Tibial nerve (tissue), 4 donors: ENCODE results near the gene ENTR1. TPM values are rescaled to one million over a fixed set of nuclear protein-coding genes. Genes with fewer than 3 reads are reported as not detected.

Experiments
- DNase-seq, 2 donors: peaks; one replicate each; pipeline ENCODE4 v3.0.0-alpha.2; 2019; ENCODE audit warnings: low spot score in 2 of 2
- H3K27ac ChIP-seq, 4 donors: fragments of 200-600 bp; sonication (generic) in 3 of 4; one replicate each; pipeline ENCODE4 v1.5.1; 2017 to 2019; ENCODE audit warnings: mild to moderate bottlenecking in 1 of 4
- H3K27me3 ChIP-seq, 2 donors: fragments of 200-600 bp; sonication (generic) in 1 of 2; one replicate each; pipeline versions ENCODE4 v1.5.1 to v1.6.0; 2017 to 2019
- H3K36me3 ChIP-seq, 3 donors: fragments of 200-600 bp; sonication (generic); one replicate each; pipeline ENCODE4 v1.5.1; 2018 to 2019
- H3K4me1 ChIP-seq, 4 donors: fragments of 200-600 bp; sonication (generic) in 3 of 4; one replicate each; pipeline ENCODE4 v1.5.1; 2017 to 2019
- H3K4me3 ChIP-seq, 4 donors: fragments of 200-600 bp; sonication (generic) in 3 of 4; one replicate each; pipeline ENCODE4 v1.5.1; 2017 to 2019; ENCODE audit warnings: mild to moderate bottlenecking in 1 of 4, moderate library complexity in 1 of 4
- H3K9me3 ChIP-seq, 4 donors: fragments of 200-600 bp; sonication (generic) in 3 of 4; one replicate each; pipeline ENCODE4 v1.5.1; 2017 to 2019
- CTCF ChIP-seq, 5 experiments: fragments of 200-600 bp in 3 of 5; fragments of 450-650 bp in 2 of 5; sonication (generic) in 3 of 5; IDR thresholded peaks; one replicate each; pipeline ENCODE4 v1.5.1; 2016 to 2019; ENCODE audit warnings: antibody characterized with exemption in 5 of 5, mild to moderate bottlenecking in 3 of 5, moderate library complexity in 2 of 5
- EP300 ChIP-seq, 2 donors: sonication (generic); formaldehyde crosslinking; IDR thresholded peaks; one replicate each; pipeline ENCODE4 v1.6.1; 2017; ENCODE audit warnings: antibody characterized with exemption in 2 of 2, mild to moderate bottlenecking in 1 of 2
- POLR2A ChIP-seq, 2 donors: fragments of 450-650 bp; IDR thresholded peaks; one replicate each; pipeline ENCODE4 v1.6.1; 2017; ENCODE audit warnings: antibody characterized with exemption in 2 of 2, mild to moderate bottlenecking in 2 of 2, moderate library complexity in 2 of 2
- WGBS, 2 donors: methylation state at CpG; one replicate each; pipeline ENCODE4 v1.1.5; 2018; 5-methylcytosine and 5-hydroxymethylcytosine counted together
- total RNA-seq, 4 donors: library from RNA; depleted of rRNA; stranded (reverse); fragments of >200 nt; gene quantifications; one replicate each; pipeline ENCODE4 v1.1.0, GENCODE V29; 2016

The ENTR1 gene
- total RNA-seq, 4 donors from 2014 or later: 52.6 to 101 (median 70.9) TPM

GRCh38 chr9:136422876-136423275, 12.5 kb upstream of the ENTR1 start:
- Histone ChIP-seq H3K4me1 (no peaks in the 10 kb centered on the region), H3K36me3 (peaks cover 4 to 95% (median 39%) of the 10 kb centered on the region in 3 donors)
- 91 to 97% methylated on average over 25 to 26 of the region's 26 CpGs for WGBS, 2 donors

GRCh38 chr9:136421791-136422190, 11.4 kb upstream of the ENTR1 start:
- no peak overlapping the region for H3K4me3 ChIP-seq
- WGBS, 2 donors: 88 to 91% methylated on average over 6 to 13 of the region's 21 CpGs
- no peak for TF ChIP-seq EP300 (IDR thresholded peaks at IDR 0.05)
- TF ChIP-seq POLR2A (IDR thresholded peaks at IDR 0.05): no peak
- no peak for TF ChIP-seq CTCF (IDR thresholded peaks at IDR 0.05)

More at GRCh38 chr9:136422876-136423275, 12.5 kb upstream of the ENTR1 start:
- no peak for DNase-seq
- Histone ChIP-seq H3K27ac (no peak overlapping the region), H3K27me3 (no peaks in the 10 kb centered on the region), H3K4me3 (no peak overlapping the region), H3K9me3 (no peaks in the 10 kb centered on the region)
- no peak for TF ChIP-seq EP300 (IDR thresholded peaks at IDR 0.05)
- no peak for TF ChIP-seq CTCF (IDR thresholded peaks at IDR 0.05)
- TF ChIP-seq POLR2A (IDR thresholded peaks at IDR 0.05): no peak

GRCh38 chr9:136419092-136419420, 8.6 kb upstream of the ENTR1 start:
- TF ChIP-seq EP300 (IDR thresholded peaks at IDR 0.05): no peak
- no peak for TF ChIP-seq CTCF (IDR thresholded peaks at IDR 0.05)
- no peak for TF ChIP-seq POLR2A (IDR thresholded peaks at IDR 0.05)
- Histone ChIP-seq H3K36me3 (peaks cover 10 to 100% (median 42%) of the 10 kb centered on the region in 3 donors), H3K27me3 (no peaks in the 10 kb centered on the region), H3K27ac (peak overlapping the region in 3 of 4 donors; percentile 71 to 82 (median 81)), H3K4me3 (no peak overlapping the region), H3K4me1 (no peaks in the 10 kb centered on the region), H3K9me3 (no peaks in the 10 kb centered on the region)
- DNase-seq: no peak
- WGBS, 2 donors: 88 to 95% methylated on average over 12 of the region's 12 CpGs

More at GRCh38 chr9:136421791-136422190, 11.4 kb upstream of the ENTR1 start:
- H3K36me3 ChIP-seq: peaks cover 4 to 100% (median 41%) of the 10 kb centered on the region in 3 donors
- no peaks in the 10 kb centered on the region for H3K27me3 ChIP-seq
- no peaks in the 10 kb centered on the region for H3K9me3 ChIP-seq
- H3K4me1 ChIP-seq: no peaks in the 10 kb centered on the region
- no peak overlapping the region for H3K27ac ChIP-seq
- DNase-seq: no peak

- no peak overlapping the region for H3K4me3 ChIP-seq
- DNase-seq: no peak
- TF ChIP-seq POLR2A (IDR thresholded peaks at IDR 0.05) (peak in 1 of 2 donors; percentile 4), EP300 (IDR thresholded peaks at IDR 0.05) (peak in 1 of 2 donors; percentile 70), CTCF (IDR thresholded peaks at IDR 0.05) (no peak)
- H3K27ac ChIP-seq: peak overlapping the region; percentile 8 to 82 (median 76)
- WGBS, 2 donors: 83 to 94% methylated on average over 24 to 45 of the region's 48 CpGs
- no peaks in the 10 kb centered on the region for H3K27me3 ChIP-seq
- H3K4me1 ChIP-seq: no peaks in the 10 kb centered on the region
- peaks cover 10 to 100% (median 42%) of the 10 kb centered on the region in 3 donors for H3K36me3 ChIP-seq
- H3K9me3 ChIP-seq: no peaks in the 10 kb centered on the region
Observed at GRCh38 chr9:136418182-136419091, 8.0 kb upstream of the ENTR1 start.

GRCh38 chr9:136416914-136417313, 6.5 kb upstream of the ENTR1 start:
- no peak overlapping the region for H3K4me3 ChIP-seq
- H3K4me1 ChIP-seq: peaks cover 0 to 13% (median 0%) of the 10 kb centered on the region in 4 donors
- no peaks in the 10 kb centered on the region for H3K27me3 ChIP-seq
- H3K27ac ChIP-seq: peak overlapping the region in 2 of 4 donors; percentile 77 to 81
- no peak for TF ChIP-seq CTCF (IDR thresholded peaks at IDR 0.05)
- no peak for TF ChIP-seq POLR2A (IDR thresholded peaks at IDR 0.05)
- TF ChIP-seq EP300 (IDR thresholded peaks at IDR 0.05): no peak
- no peak for DNase-seq
- no peaks in the 10 kb centered on the region for H3K9me3 ChIP-seq
- H3K36me3 ChIP-seq: peaks cover 10 to 95% (median 28%) of the 10 kb centered on the region in 3 donors
- WGBS, 2 donors: 91 to 92% methylated on average over 19 of the region's 19 CpGs
